HG02970 (cell line): ENCODE data around the gene CRACDL.

Experiments used
- ATAC-seq: cut with Tn5 transposase; IDR thresholded peaks from one replicate; pipeline ENCODE4 v1.9.1; 2021; ENCODE audit warnings: mild to moderate bottlenecking, moderate library complexity, moderate number of reproducible peaks; ENCODE audit not compliant: unreplicated experiment, low FRiP score

The CRACDL gene

GRCh38 chr2:98935777-98936352 is at the start of gene CRACDL:
CRACDL (minus strand) TSS chr2:98936225; CDS start chr2:98846800, 89,425 bp downstream.
- ATAC-seq: no peak

- ATAC-seq: no peak
These were observed 39.6 kb upstream of the CRACDL start for GRCh38 chr2:98975611-98976010.

GRCh38 chr2:98972582-98973167 is 36.6 kb upstream of the CRACDL start:
- ATAC-seq: no peak

GRCh38 chr2:98959810-98960507 is 23.9 kb upstream of the CRACDL start:
- no peak for ATAC-seq

GRCh38 chr2:98952966-98953365 is 16.9 kb upstream of the CRACDL start:
- ATAC-seq: no peak

- no peak for ATAC-seq
These were observed 13.1 kb upstream of the CRACDL start for GRCh38 chr2:98948956-98949739.

GRCh38 chr2:98947554-98947953 is 11.5 kb upstream of the CRACDL start:
- no peak for ATAC-seq

GRCh38 chr2:98946855-98947254 is 10.8 kb upstream of the CRACDL start:
- ATAC-seq: no peak

GRCh38 chr2:98944775-98945174 is 8.8 kb upstream of the CRACDL start:
- ATAC-seq: no peak

- ATAC-seq: no peak
These were observed 4.1 kb upstream of the CRACDL start for GRCh38 chr2:98940102-98940501.

GRCh38 chr2:98937906-98938305 is 1.9 kb upstream of the CRACDL start:
- no peak for ATAC-seq

- no peak for ATAC-seq
These were observed 627 bp upstream of the CRACDL start for GRCh38 chr2:98936353-98937351.

- ATAC-seq: no peak
These were observed 784 bp downstream of the CRACDL start for GRCh38 chr2:98935111-98935770.

- no peak for ATAC-seq
These were observed 3.2 kb downstream of the CRACDL start for GRCh38 chr2:98932778-98933343.

GRCh38 chr2:98932164-98932563 is 3.9 kb downstream of the CRACDL start:
- no peak for ATAC-seq

GRCh38 chr2:98931596-98931995 is 4.4 kb downstream of the CRACDL start:
- no peak for ATAC-seq

- ATAC-seq: no peak
These were observed 6.1 kb downstream of the CRACDL start for GRCh38 chr2:98929920-98930319.

GRCh38 chr2:98928242-98928641 is 7.8 kb downstream of the CRACDL start:
- no peak for ATAC-seq

GRCh38 chr2:98927027-98927426 is 9.0 kb downstream of the CRACDL start:
- ATAC-seq: no peak
